Esophagus muscularis mucosa (tissue), 4 donors: ENCODE data around the gene SLC22A2. TPM values are rescaled to one million over a fixed set of nuclear protein-coding genes. Genes with fewer than 3 reads are reported as not detected.

Experiments
- DNase-seq: peaks from one replicate; pipeline ENCODE4 v3.0.0-alpha.2; 2017; ENCODE audit errors: extremely low spot score
- H3K27ac ChIP-seq, 4 donors: fragments of 200-600 bp; sonication (generic); replicated peaks in 1 of 4; 1 replicate in 3 of 4; 2 replicates in 1 of 4; pipeline ENCODE4 v1.5.1; 2016 to 2019; ENCODE audit warnings: mild to moderate bottlenecking in 1 of 4
- H3K27me3 ChIP-seq, 4 donors: fragments of 200-600 bp; sonication (generic); one replicate each; pipeline versions ENCODE4 v1.5.1 to v1.6.0; 2016 to 2019
- H3K36me3 ChIP-seq, 4 donors: fragments of 200-600 bp; sonication (generic); one replicate each; pipeline ENCODE4 v1.5.1; 2016 to 2019
- H3K4me1 ChIP-seq, 4 donors: fragments of 200-600 bp; sonication (generic); one replicate each; pipeline ENCODE4 v1.5.1; 2016 to 2019
- H3K4me3 ChIP-seq, 4 donors: fragments of 200-600 bp; sonication (generic); 1 replicate in 2 of 4; 2 replicates in 2 of 4; pipeline ENCODE4 v1.5.1; 2016 to 2019; ENCODE audit warnings: mild to moderate bottlenecking in 4 of 4, moderate library complexity in 1 of 4
- H3K9me3 ChIP-seq, 4 donors: fragments of 200-600 bp; sonication (generic); 1 replicate in 3 of 4; 2 replicates in 1 of 4; pipeline ENCODE4 v1.5.1; 2016 to 2019
- EP300 ChIP-seq: sonication (generic); formaldehyde crosslinking; IDR thresholded peaks from one replicate; pipeline ENCODE4 v1.6.1; 2017; ENCODE audit warnings: antibody characterized with exemption
- POLR2A ChIP-seq: fragments of 450-650 bp; IDR thresholded peaks from one replicate; pipeline ENCODE4 v1.6.1; 2017; ENCODE audit warnings: antibody characterized with exemption, moderate library complexity, mild to moderate bottlenecking, low read depth
- POLR2AphosphoS5 ChIP-seq, 2 donors: sonication (generic); formaldehyde crosslinking; IDR thresholded peaks; one replicate each; pipeline ENCODE4 v1.6.1; 2017; ENCODE audit warnings: antibody characterized with exemption in 2 of 2
- WGBS: methylation state at CpG from one replicate; pipeline ENCODE4 v1.1.5; 2018; 5-methylcytosine and 5-hydroxymethylcytosine counted together
- intact Hi-C: fragments of 100-400 bp; cut with DNase I; formaldehyde crosslinking; loops from one replicate; pipeline ENCODE4 v1.15.1; 2023
- total RNA-seq, 4 donors: library from RNA; depleted of rRNA; stranded (reverse); fragments of >200 nt; gene quantifications; one replicate each; pipeline versions ENCODE4 v1.1.0 to v1.2.1, GENCODE V29; 2016
- TF ChIP-seq, protein P1 (sequence below), 3 experiments: fragments of 200-600 bp in 2 of 3; fragments of 450-650 bp in 1 of 3; sonication (generic) in 2 of 3; IDR thresholded peaks; one replicate each; pipeline ENCODE4 v1.5.1; 2017 to 2019; ENCODE audit warnings: antibody characterized with exemption in 3 of 3, mild to moderate bottlenecking in 2 of 3, moderate library complexity in 1 of 3

The SLC22A2 gene
- total RNA-seq, 4 donors from 2014 or later: 0.75 TPM; not detected in 3

DNA sequence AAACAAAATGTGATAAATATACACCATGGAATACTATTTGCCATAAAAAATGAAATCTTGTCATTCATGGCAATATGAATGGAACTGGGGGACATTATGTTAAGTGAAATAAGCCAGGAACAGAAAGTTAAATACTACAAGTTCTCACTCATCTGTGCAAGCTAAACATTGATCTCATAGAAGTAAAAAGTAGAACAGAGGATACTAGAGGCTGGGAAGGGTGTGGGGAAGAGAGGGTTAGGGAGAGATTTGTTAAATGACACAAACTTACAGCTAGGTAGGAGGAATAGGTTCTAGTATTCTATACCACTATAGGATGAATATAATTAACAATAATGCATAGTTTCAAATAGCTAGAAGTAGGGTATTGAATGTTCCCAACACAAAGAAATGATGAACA, 61.0 kb downstream of the SLC22A2 start:
- no peaks in the 10 kb centered on the region for H3K36me3 ChIP-seq
- no peaks in the 10 kb centered on the region for H3K27me3 ChIP-seq
- H3K4me3 ChIP-seq: no peak overlapping the region
- H3K4me1 ChIP-seq: peaks cover 0 to 7% (median 4%) of the 10 kb centered on the region in 4 donors
- DNase-seq: no peak
- TF ChIP-seq EP300: no peak
- TF ChIP-seq POLR2AphosphoS5 (IDR thresholded peaks at IDR 0.05): no peak
- no peak for TF ChIP-seq POLR2A
- TF ChIP-seq, protein P1, sequence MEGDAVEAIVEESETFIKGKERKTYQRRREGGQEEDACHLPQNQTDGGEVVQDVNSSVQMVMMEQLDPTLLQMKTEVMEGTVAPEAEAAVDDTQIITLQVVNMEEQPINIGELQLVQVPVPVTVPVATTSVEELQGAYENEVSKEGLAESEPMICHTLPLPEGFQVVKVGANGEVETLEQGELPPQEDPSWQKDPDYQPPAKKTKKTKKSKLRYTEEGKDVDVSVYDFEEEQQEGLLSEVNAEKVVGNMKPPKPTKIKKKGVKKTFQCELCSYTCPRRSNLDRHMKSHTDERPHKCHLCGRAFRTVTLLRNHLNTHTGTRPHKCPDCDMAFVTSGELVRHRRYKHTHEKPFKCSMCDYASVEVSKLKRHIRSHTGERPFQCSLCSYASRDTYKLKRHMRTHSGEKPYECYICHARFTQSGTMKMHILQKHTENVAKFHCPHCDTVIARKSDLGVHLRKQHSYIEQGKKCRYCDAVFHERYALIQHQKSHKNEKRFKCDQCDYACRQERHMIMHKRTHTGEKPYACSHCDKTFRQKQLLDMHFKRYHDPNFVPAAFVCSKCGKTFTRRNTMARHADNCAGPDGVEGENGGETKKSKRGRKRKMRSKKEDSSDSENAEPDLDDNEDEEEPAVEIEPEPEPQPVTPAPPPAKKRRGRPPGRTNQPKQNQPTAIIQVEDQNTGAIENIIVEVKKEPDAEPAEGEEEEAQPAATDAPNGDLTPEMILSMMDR (IDR thresholded peaks at IDR 0.05): no peak
- intact Hi-C loops: no loop called here
- H3K9me3 ChIP-seq: peaks cover 0 to 34% (median 27%) of the 10 kb centered on the region in 4 donors
- H3K27ac ChIP-seq: no peak overlapping the region

DNA sequence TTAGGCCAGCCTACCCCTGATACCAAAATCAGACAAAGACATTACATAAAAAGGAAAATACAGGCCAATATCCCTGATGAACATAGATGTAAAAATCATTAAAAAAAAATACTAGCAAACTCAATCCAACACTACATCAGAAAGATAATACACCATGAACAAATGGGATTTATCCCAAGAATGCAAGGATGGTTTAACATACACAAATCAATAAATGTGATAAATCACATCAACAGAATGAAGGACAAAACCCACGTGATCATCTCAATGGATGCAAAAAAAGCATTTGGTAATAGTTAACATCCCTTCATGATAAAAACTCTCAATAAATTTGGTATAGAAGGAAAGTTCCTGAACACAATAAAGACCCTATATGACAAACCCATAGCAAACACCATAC, 63.8 kb downstream of the SLC22A2 start:
- 71% methylated on average over 1 of the region's 1 CpG for WGBS
- Histone ChIP-seq H3K27me3 (no peaks in the 10 kb centered on the region), H3K4me3 (no peak overlapping the region), H3K4me1 (no peaks in the 10 kb centered on the region), H3K36me3 (no peaks in the 10 kb centered on the region), H3K27ac (no peak overlapping the region), H3K9me3 (peaks cover 0 to 38% (median 29%) of the 10 kb centered on the region in 4 donors)
- TF ChIP-seq POLR2AphosphoS5 (IDR thresholded peaks at IDR 0.05) (no peak), EP300 (no peak), POLR2A (no peak)
- TF ChIP-seq, protein P1 (IDR thresholded peaks at IDR 0.05): no peak
- no peak for DNase-seq
- intact Hi-C loops: no loop called here

DNA sequence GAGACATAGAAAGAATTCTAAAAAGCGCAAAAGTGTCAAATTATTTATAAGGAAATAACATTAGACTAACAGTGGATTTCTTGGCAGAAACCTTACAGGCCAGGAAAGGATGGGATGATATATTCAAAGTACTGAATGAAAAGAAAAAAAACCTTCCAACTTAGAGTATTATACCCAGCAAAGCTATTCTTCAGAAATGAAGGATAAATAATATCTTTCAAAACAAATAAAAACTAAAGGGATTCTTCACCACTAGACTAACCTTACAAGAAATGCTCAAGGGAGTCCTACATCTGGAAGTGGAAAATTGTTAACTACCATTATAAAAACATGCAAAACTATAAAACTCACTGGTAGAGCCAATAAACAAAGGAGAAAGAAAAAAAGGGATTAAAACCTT, 65.8 kb downstream of the SLC22A2 start:
- intact Hi-C loops: no loop called here
- no peak overlapping the region for H3K4me3 ChIP-seq
- no peaks in the 10 kb centered on the region for H3K36me3 ChIP-seq
- H3K27ac ChIP-seq: no peak overlapping the region
- peaks cover 0 to 38% (median 29%) of the 10 kb centered on the region in 4 donors for H3K9me3 ChIP-seq
- 92% methylated on average over 1 of the region's 1 CpG for WGBS
- no peaks in the 10 kb centered on the region for H3K4me1 ChIP-seq
- no peak for TF ChIP-seq POLR2A
- TF ChIP-seq EP300: no peak
- TF ChIP-seq POLR2AphosphoS5 (IDR thresholded peaks at IDR 0.05): no peak
- no peak for DNase-seq
- no peaks in the 10 kb centered on the region for H3K27me3 ChIP-seq

DNA sequence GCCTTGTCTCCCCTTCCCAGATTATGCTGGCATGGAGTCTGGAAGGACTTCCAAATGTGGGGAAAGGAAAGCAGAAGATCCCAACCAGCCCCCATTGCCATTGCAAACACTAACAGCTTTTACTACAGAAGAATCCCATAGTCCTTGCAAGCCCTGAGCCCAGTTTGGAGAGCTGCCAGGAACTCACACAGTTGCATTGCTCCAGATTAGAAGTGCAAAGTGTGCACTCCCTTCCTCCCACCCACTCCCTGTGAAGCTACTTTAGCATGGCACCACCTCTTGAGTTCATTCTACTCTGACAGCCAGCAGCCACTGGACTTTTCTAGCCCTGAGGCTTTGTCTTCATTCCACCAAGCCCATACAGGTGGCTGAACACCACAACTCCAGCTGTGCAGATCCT, 67.6 kb downstream of the SLC22A2 start:
- intact Hi-C loops: no loop called here
- Histone ChIP-seq H3K36me3 (no peaks in the 10 kb centered on the region), H3K27me3 (no peaks in the 10 kb centered on the region), H3K4me1 (no peaks in the 10 kb centered on the region), H3K27ac (no peak overlapping the region), H3K4me3 (no peak overlapping the region), H3K9me3 (peaks cover 0 to 35% (median 26%) of the 10 kb centered on the region in 4 donors)
- TF ChIP-seq EP300: no peak
- TF ChIP-seq POLR2AphosphoS5 (IDR thresholded peaks at IDR 0.05): no peak
- no peak for TF ChIP-seq POLR2A
- TF ChIP-seq, protein P1 (IDR thresholded peaks at IDR 0.05): no peak
- DNase-seq: no peak

DNA sequence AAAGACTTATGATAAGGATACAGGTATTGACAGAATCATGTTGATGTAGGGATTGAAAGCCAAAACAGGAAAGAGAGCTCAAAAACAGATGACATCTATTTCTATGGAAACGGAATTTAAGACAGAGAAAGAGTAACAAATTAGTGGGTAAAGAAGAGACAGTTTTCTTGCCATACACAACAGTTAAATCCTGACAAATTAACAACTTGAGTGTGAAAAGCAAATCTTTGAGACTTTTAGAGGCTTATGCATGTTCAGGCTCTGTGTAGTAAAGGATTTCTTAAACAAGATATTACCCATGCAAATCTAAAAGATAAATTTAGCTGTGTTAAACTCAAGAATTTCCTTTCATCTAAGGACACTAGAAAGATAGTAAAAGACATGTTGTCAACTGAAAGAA, 68.5 kb downstream of the SLC22A2 start:
- Histone ChIP-seq H3K9me3 (peaks cover 0 to 26% (median 22%) of the 10 kb centered on the region in 4 donors), H3K36me3 (no peaks in the 10 kb centered on the region), H3K27me3 (no peaks in the 10 kb centered on the region), H3K4me3 (no peak overlapping the region), H3K4me1 (no peaks in the 10 kb centered on the region), H3K27ac (no peak overlapping the region)
- no peak for DNase-seq
- intact Hi-C loops: no loop called here
- WGBS: 88% methylated on average over 1 of the region's 1 CpG
- TF ChIP-seq EP300: no peak
- TF ChIP-seq POLR2AphosphoS5 (IDR thresholded peaks at IDR 0.05): no peak
- TF ChIP-seq POLR2A: no peak
- TF ChIP-seq, protein P1 (IDR thresholded peaks at IDR 0.05): no peak
